Colonic mucosa (tissue), 4 donors: ENCODE measurements around the gene TNFRSF11A. TPM values are rescaled to one million over a fixed set of nuclear protein-coding genes. Genes with fewer than 3 reads are reported as not detected.

Experiments used
- DNase-seq: peaks from one replicate; pipeline ENCODE4 v3.0.0-alpha.2; 2020
- H3K27ac ChIP-seq: fragments of 200-600 bp; one replicate; pipeline ENCODE4 v1.8.0; 2021
- H3K27me3 ChIP-seq: fragments of 200-600 bp; one replicate; pipeline ENCODE4 v1.8.0; 2021
- H3K36me3 ChIP-seq: fragments of 200-600 bp; one replicate; pipeline ENCODE4 v1.8.0; 2021
- H3K4me1 ChIP-seq: fragments of 200-600 bp; one replicate; pipeline ENCODE4 v1.8.0; 2021; ENCODE audit warnings: mild to moderate bottlenecking
- H3K4me3 ChIP-seq: fragments of 200-600 bp; one replicate; pipeline ENCODE4 v1.8.0; 2021
- H3K9ac ChIP-seq, 2 donors: one replicate each; pipeline ENCODE4 v1.7.0; 2013; ENCODE audit warnings: control low read depth in 2 of 2, low read depth in 2 of 2, low read length in 2 of 2
- H3K9me3 ChIP-seq: fragments of 200-600 bp; one replicate; pipeline ENCODE4 v1.8.0; 2021
- intact Hi-C: fragments of 100-400 bp; cut with DNase I; formaldehyde crosslinking; loops from one replicate; pipeline ENCODE4 v1.14.1; 2022
- total RNA-seq, 2 donors: library from RNA; stranded (reverse); fragmentation: NEBNext Ultra II Directional in 1 of 2; extraction: Animal tissue kit (Norgen Biotek cat#: 25700) in 1 of 2; gene quantifications; one replicate each; pipeline ENCODE4 v1.2.1, GENCODE V29; 2021
- TF ChIP-seq, protein P1 (sequence below): fragments of 200-600 bp; IDR thresholded peaks from one replicate; pipeline ENCODE4 v1.8.0; 2022; ENCODE audit warnings: antibody characterized with exemption, mild to moderate bottlenecking
- donor health status: healthy.
- donor health status: DM: no; HTN: no; CAD: no.
- donor health status: DM: no; HTN: no; CAD: no.

TNFRSF11A gene
- total RNA-seq, 2 donors from 2014 or later: 80.6 to 86.6 TPM

- Histone ChIP-seq H3K4me1 (no peaks in the 10 kb centered on the region), H3K9ac (no peak overlapping the region), H3K27ac (no peak overlapping the region), H3K4me3 (no peak overlapping the region), H3K27me3 (no peaks in the 10 kb centered on the region), H3K9me3 (no peaks in the 10 kb centered on the region), H3K36me3 (peaks cover 6% of the 10 kb centered on the region)
- intact Hi-C loops: no loop called here
- TF ChIP-seq, protein P1, sequence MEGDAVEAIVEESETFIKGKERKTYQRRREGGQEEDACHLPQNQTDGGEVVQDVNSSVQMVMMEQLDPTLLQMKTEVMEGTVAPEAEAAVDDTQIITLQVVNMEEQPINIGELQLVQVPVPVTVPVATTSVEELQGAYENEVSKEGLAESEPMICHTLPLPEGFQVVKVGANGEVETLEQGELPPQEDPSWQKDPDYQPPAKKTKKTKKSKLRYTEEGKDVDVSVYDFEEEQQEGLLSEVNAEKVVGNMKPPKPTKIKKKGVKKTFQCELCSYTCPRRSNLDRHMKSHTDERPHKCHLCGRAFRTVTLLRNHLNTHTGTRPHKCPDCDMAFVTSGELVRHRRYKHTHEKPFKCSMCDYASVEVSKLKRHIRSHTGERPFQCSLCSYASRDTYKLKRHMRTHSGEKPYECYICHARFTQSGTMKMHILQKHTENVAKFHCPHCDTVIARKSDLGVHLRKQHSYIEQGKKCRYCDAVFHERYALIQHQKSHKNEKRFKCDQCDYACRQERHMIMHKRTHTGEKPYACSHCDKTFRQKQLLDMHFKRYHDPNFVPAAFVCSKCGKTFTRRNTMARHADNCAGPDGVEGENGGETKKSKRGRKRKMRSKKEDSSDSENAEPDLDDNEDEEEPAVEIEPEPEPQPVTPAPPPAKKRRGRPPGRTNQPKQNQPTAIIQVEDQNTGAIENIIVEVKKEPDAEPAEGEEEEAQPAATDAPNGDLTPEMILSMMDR: no peak
- no peak for DNase-seq
These were observed 40.3 kb downstream of the TNFRSF11A start for GRCh38 chr18:62365420-62365819.

- Histone ChIP-seq H3K27ac (no peak overlapping the region), H3K9ac (no peak overlapping the region), H3K27me3 (no peaks in the 10 kb centered on the region), H3K9me3 (no peaks in the 10 kb centered on the region), H3K4me3 (no peak overlapping the region), H3K4me1 (no peaks in the 10 kb centered on the region), H3K36me3 (peaks cover 6% of the 10 kb centered on the region)
- intact Hi-C loops: no loop called here
- TF ChIP-seq, protein P1: no peak
- DNase-seq: no peak
These were observed 41.9 kb downstream of the TNFRSF11A start for GRCh38 chr18:62366992-62367391.

DNA sequence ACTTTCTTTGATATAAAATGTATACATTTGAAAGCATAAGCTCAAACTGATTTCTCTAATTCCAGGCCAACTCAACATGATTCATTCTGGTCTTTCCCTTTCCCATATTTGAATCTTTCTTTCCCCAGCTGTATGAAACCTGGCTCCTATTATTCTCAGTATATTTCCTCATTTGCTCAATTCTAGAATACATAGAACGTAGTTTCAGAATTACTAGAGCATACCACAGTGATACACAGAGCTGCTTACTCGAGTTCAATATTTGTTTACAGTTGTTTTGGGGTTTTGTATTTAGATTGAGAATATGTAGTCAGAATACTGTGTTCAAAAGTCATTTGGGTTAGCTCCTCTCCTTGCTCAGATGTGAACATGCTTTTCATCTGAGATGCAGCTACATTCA is 43.0 kb downstream of the TNFRSF11A start:
- intact Hi-C loops: no loop called here
- peaks cover 6% of the 10 kb centered on the region for H3K36me3 ChIP-seq
- TF ChIP-seq, protein P1: no peak
- H3K27ac ChIP-seq: no peak overlapping the region
- no peak overlapping the region for H3K9ac ChIP-seq
- no peaks in the 10 kb centered on the region for H3K9me3 ChIP-seq
- no peaks in the 10 kb centered on the region for H3K27me3 ChIP-seq
- H3K4me1 ChIP-seq: no peaks in the 10 kb centered on the region
- H3K4me3 ChIP-seq: no peak overlapping the region
- DNase-seq: no peak

- no peaks in the 10 kb centered on the region for H3K27me3 ChIP-seq
- intact Hi-C loops: no loop called here
- DNase-seq: no peak
These were observed 44.1 kb downstream of the TNFRSF11A start for GRCh38 chr18:62369129-62369644.

GRCh38 chr18:62370366-62370765 is 45.3 kb downstream of the TNFRSF11A start:
- H3K9ac ChIP-seq: no peak overlapping the region
- TF ChIP-seq, protein P1: no peak
- H3K27me3 ChIP-seq: no peaks in the 10 kb centered on the region
- H3K27ac ChIP-seq: no peak overlapping the region
- intact Hi-C loops: no loop called here
- no peaks in the 10 kb centered on the region for H3K4me1 ChIP-seq
- DNase-seq: no peak
- no peaks in the 10 kb centered on the region for H3K36me3 ChIP-seq
- H3K4me3 ChIP-seq: no peak overlapping the region
- no peaks in the 10 kb centered on the region for H3K9me3 ChIP-seq

More at GRCh38 chr18:62369129-62369644, 44.1 kb downstream of the TNFRSF11A start:
- Histone ChIP-seq H3K9ac (no peak overlapping the region), H3K36me3 (peaks cover 4% of the 10 kb centered on the region), H3K27ac (no peak overlapping the region), H3K9me3 (no peaks in the 10 kb centered on the region), H3K4me1 (no peaks in the 10 kb centered on the region), H3K4me3 (no peak overlapping the region)
- TF ChIP-seq, protein P1: no peak
